MM.1S (cell line): ENCODE measurements around the gene ZRANB2.

Experiments
- CTCF ChIP-seq: fragments of 300-600 bp; sonication (generic); IDR thresholded peaks from 2 replicates; pipeline ENCODE4 v1.5.1; 2016; ENCODE audit warnings: antibody characterized with exemption, low read length, mixed read lengths
- EZH2 ChIP-seq: fragments of 300-600 bp; sonication (generic); optimal IDR thresholded peaks from 2 replicates; pipeline ENCODE3; 2017; ENCODE audit warnings: low read depth, mild to moderate bottlenecking, antibody characterized with exemption, low read length, mixed read lengths

- TF ChIP-seq EZH2 = no peak
- TF ChIP-seq CTCF = no peak
Measured at GRCh38 chr1:71038942-71039341, 41.9 kb downstream of the ZRANB2 start.
